ENCODE data around the gene SLC41A3. TPM values are rescaled to one million over a fixed set of nuclear protein-coding genes. Genes with fewer than 3 reads are reported as not detected.

SLC41A3 gene
- total RNA-seq, 1 experiment from 2014 or later, result 41.3 TPM

- DNase-seq, result peak in 1 of 2 experiments; percentile 1
- Mint-ChIP-seq H3K27me3 (ENCODE audit: insufficient read depth, unreplicated experiment) (no peaks in the 10 kb centered on the region), H3K27ac (ENCODE audit: unreplicated experiment) (no peak overlapping the region), H3K4me1 (ENCODE audit: low read depth, unreplicated experiment) (peaks cover 7% of the 10 kb centered on the region), H3K4me3 (ENCODE audit: unreplicated experiment) (no peak overlapping the region), H3K9me3 (ENCODE audit: unreplicated experiment) (peaks cover 22% of the 10 kb centered on the region), H3K36me3 (ENCODE audit: insufficient read depth, unreplicated experiment) (no peaks in the 10 kb centered on the region)
- no peak for TF ChIP-seq CTCF (IDR thresholded peaks at IDR 0.05; ENCODE audit: insufficient read depth in 1 of 2, low read depth in 1 of 2, low read length in 1 of 2, severe bottlenecking in 1 of 2, unreplicated experiment in 1 of 2)
- H3K36me3 ChIP-seq (ENCODE audit: control insufficient read depth, insufficient read depth, low read length), result no peaks in the 10 kb centered on the region
- intact Hi-C loops (cut with micrococcal nuclease; ENCODE audit: unreplicated experiment), result no loop called here
- BruUV-seq (replicated peaks), result no TSS peak
- H3K9me3 ChIP-seq, result peaks cover 14% of the 10 kb centered on the region
- H3K4me3 ChIP-seq (ENCODE audit: low read depth, low read length), result no peak overlapping the region
- ChIA-PET CTCF (no interaction called here), POLR2A (no interaction called here)
- no peaks in the 10 kb centered on the region for H3K27me3 ChIP-seq (replicated peaks; ENCODE audit: control insufficient read depth, insufficient read depth, low read length)
- H3K4me1 ChIP-seq, result peaks cover 10% of the 10 kb centered on the region; the same call in 1 of the 2 replicates
Observed at GRCh38 chr3:126029241-126029640, 54.7 kb downstream of the SLC41A3 start.

- BruUV-seq (replicated peaks), result no TSS peak
- Mint-ChIP-seq H3K27ac (ENCODE audit: unreplicated experiment) (no peak overlapping the region), H3K36me3 (ENCODE audit: insufficient read depth, unreplicated experiment) (no peaks in the 10 kb centered on the region)
Observed at GRCh38 chr3:126028096-126028495, 55.8 kb downstream of the SLC41A3 start.

GRCh38 chr3:126026761-126027160, 57.2 kb downstream of the SLC41A3 start:
- peaks cover 14% of the 10 kb centered on the region for H3K9me3 ChIP-seq
- H3K4me1 ChIP-seq, result peaks cover 10% of the 10 kb centered on the region; the same call in 1 of the 2 replicates
- Mint-ChIP-seq H3K4me3 (ENCODE audit: unreplicated experiment) (no peak overlapping the region), H3K36me3 (ENCODE audit: insufficient read depth, unreplicated experiment) (no peaks in the 10 kb centered on the region), H3K27me3 (ENCODE audit: insufficient read depth, unreplicated experiment) (no peaks in the 10 kb centered on the region), H3K9me3 (ENCODE audit: unreplicated experiment) (peaks cover 22% of the 10 kb centered on the region), H3K27ac (ENCODE audit: unreplicated experiment) (no peak overlapping the region), H3K4me1 (ENCODE audit: low read depth, unreplicated experiment) (peaks cover 7% of the 10 kb centered on the region)
- CTCF ChIA-PET, result no interaction called here
- TF ChIP-seq CTCF (IDR thresholded peaks at IDR 0.05; ENCODE audit: insufficient read depth in 1 of 2, low read depth in 1 of 2, low read length in 1 of 2, severe bottlenecking in 1 of 2, unreplicated experiment in 1 of 2), result no peak
- POLR2A ChIA-PET, result no interaction called here
- intact Hi-C loops (cut with micrococcal nuclease; ENCODE audit: unreplicated experiment), result no loop called here
- DNase-seq, result no peak
- no peaks in the 10 kb centered on the region; the same call in 1 of the 2 replicates for H3K36me3 ChIP-seq (ENCODE audit: control insufficient read depth, insufficient read depth, low read length)
- H3K27me3 ChIP-seq (replicated peaks; ENCODE audit: control insufficient read depth, insufficient read depth, low read length), result no peaks in the 10 kb centered on the region
- BruUV-seq (replicated peaks), result no TSS peak
- no peak overlapping the region for H3K4me3 ChIP-seq (ENCODE audit: low read depth, low read length)

More at GRCh38 chr3:126028096-126028495, 55.8 kb downstream of the SLC41A3 start:
- ChIA-PET POLR2A (no interaction called here), CTCF (no interaction called here)
- no peak for DNase-seq
- Mint-ChIP-seq H3K4me3 (ENCODE audit: unreplicated experiment) (no peak overlapping the region), H3K4me1 (ENCODE audit: low read depth, unreplicated experiment) (peaks cover 7% of the 10 kb centered on the region), H3K9me3 (ENCODE audit: unreplicated experiment) (peaks cover 22% of the 10 kb centered on the region), H3K27me3 (ENCODE audit: insufficient read depth, unreplicated experiment) (no peaks in the 10 kb centered on the region)
- no peaks in the 10 kb centered on the region for H3K36me3 ChIP-seq (ENCODE audit: control insufficient read depth, insufficient read depth, low read length)
- peaks cover 10% of the 10 kb centered on the region; the same call in 1 of the 2 replicates for H3K4me1 ChIP-seq
- intact Hi-C loops (cut with micrococcal nuclease; ENCODE audit: unreplicated experiment), result no loop called here
- no peak for TF ChIP-seq CTCF (IDR thresholded peaks at IDR 0.05; ENCODE audit: insufficient read depth in 1 of 2, low read depth in 1 of 2, low read length in 1 of 2, severe bottlenecking in 1 of 2, unreplicated experiment in 1 of 2)
- no peak overlapping the region for H3K4me3 ChIP-seq (ENCODE audit: low read depth, low read length)
- H3K27me3 ChIP-seq (replicated peaks; ENCODE audit: control insufficient read depth, insufficient read depth, low read length), result no peaks in the 10 kb centered on the region
- peaks cover 14% of the 10 kb centered on the region for H3K9me3 ChIP-seq
